ENCODE results near the gene PKD1. TPM values are rescaled to one million over a fixed set of nuclear protein-coding genes. Genes with fewer than 3 reads are reported as not detected.

PKD1 gene
- total and polyA plus RNA-seq, 2 of the 13 experiments (the other 11 are each of a cell fraction or from before 2014, with no cell fraction given), result 22.1 to 23.0 TPM

GRCh38 chr16:2047330-2048115 is 88.2 kb downstream of the PKD1 start, which contains the start of the genes NTHL1 and TSC2 (continued):
- TF ChIP-seq THAP7 (CRISPR knock-in tag; IDR thresholded peaks at IDR 0.05) (no peak), ZFY (CRISPR knock-in tag; IDR thresholded peaks at IDR 0.05) (peak; percentile 91), TFE3 (CRISPR knock-in tag; IDR thresholded peaks at IDR 0.05) (peak; percentile 84), BATF2 (CRISPR knock-in tag; IDR thresholded peaks at IDR 0.05) (0 out of 2 replicates have a peak, but pooled peaks have one; percentile 51), ARID3A (IDR thresholded peaks at IDR 0.05; ENCODE audit: low read depth, low read length) (no peak), MYNN (CRISPR knock-in tag; IDR thresholded peaks at IDR 0.05; ENCODE audit: low read depth) (no peak), CEBPB (IDR thresholded peaks at IDR 0.05; ENCODE audit: borderline replicate concordance, low read depth, low read length) (no peak), DMAP1 (CRISPR knock-in tag; IDR thresholded peaks at IDR 0.05) (peak; percentile 75; the same call in 1 of the 2 replicates), STAG1 (CRISPR knock-in tag; IDR thresholded peaks at IDR 0.05) (peak; percentile 3; the same call in 1 of the 2 replicates), ZNF784 (CRISPR knock-in tag; IDR thresholded peaks at IDR 0.05; ENCODE audit: borderline replicate concordance) (peak; percentile 73), ZFAT (CRISPR knock-in tag; conservative IDR thresholded peaks at IDR 0.05) (no peak), MIER3 (CRISPR knock-in tag; IDR thresholded peaks at IDR 0.05; ENCODE audit: borderline replicate concordance) (peak; percentile 88; the same call in 1 of the 2 replicates), ZNF468 (CRISPR knock-in tag; IDR thresholded peaks at IDR 0.05) (no peak), ZNF281 (CRISPR knock-in tag; IDR thresholded peaks at IDR 0.05; ENCODE audit: borderline replicate concordance) (0 out of 2 replicates have a peak, but pooled peaks have one; percentile 6), POLR2A (IDR thresholded peaks at IDR 0.05; ENCODE audit: insufficient read depth in 1 of 2, low read depth in 2 of 2, low read length in 2 of 2) (peak in 1 of 2 experiments; percentile 68; a peak in 1 of 4 replicates), ZNF10 (CRISPR knock-in tag; IDR thresholded peaks at IDR 0.05; ENCODE audit: borderline replicate concordance, low read depth) (no peak), ESRRA (CRISPR knock-in tag; IDR thresholded peaks at IDR 0.05; ENCODE audit: low read depth) (0 out of 2 replicates have a peak, but pooled peaks have one; percentile 18), RNF2 (conservative IDR thresholded peaks at IDR 0.05; ENCODE audit: low read depth) (no peak), ZNF704 (CRISPR knock-in tag; IDR thresholded peaks at IDR 0.05; ENCODE audit: borderline replicate concordance) (no peak; the same call in 1 of the 2 replicates)
